Adrenal gland (tissue), 5 donors: ENCODE data around the gene OLIG2.

Experiments used
- POLR2A ChIP-seq, 2 donors: fragments of 450-650 bp; IDR thresholded peaks; one replicate each; pipeline ENCODE4 v1.6.1; 2017; ENCODE audit warnings: antibody characterized with exemption in 2 of 2, mild to moderate bottlenecking in 2 of 2, moderate library complexity in 1 of 2
- TF ChIP-seq, protein P1 (sequence below), 6 experiments: fragments of 450-650 bp in 4 of 6; fragments of 200-600 bp in 2 of 6; sonication (generic) in 1 of 6; IDR thresholded peaks; 1 replicate in 5 of 6; 2 replicates in 1 of 6; pipeline versions ENCODE4 v1.5.1 to v1.8.0; 2016 to 2021; ENCODE audit warnings: antibody characterized with exemption in 6 of 6, mild to moderate bottlenecking in 2 of 6, moderate library complexity in 1 of 6
- donor health status: DM: no; HTN: no; CAD: no.

DNA sequence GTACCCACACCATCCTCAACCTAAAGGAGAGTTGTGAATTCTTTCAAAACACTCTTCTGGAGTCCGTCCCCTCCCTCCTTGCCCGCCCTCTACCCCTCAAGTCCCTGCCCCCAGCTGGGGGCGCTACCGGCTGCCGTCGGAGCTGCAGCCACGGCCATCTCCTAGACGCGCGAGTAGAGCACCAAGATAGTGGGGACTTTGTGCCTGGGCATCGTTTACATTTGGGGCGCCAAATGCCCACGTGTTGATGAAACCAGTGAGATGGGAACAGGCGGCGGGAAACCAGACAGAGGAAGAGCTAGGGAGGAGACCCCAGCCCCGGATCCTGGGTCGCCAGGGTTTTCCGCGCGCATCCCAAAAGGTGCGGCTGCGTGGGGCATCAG lies 638 bp upstream of the OLIG2 start:
- TF ChIP-seq, protein P1, sequence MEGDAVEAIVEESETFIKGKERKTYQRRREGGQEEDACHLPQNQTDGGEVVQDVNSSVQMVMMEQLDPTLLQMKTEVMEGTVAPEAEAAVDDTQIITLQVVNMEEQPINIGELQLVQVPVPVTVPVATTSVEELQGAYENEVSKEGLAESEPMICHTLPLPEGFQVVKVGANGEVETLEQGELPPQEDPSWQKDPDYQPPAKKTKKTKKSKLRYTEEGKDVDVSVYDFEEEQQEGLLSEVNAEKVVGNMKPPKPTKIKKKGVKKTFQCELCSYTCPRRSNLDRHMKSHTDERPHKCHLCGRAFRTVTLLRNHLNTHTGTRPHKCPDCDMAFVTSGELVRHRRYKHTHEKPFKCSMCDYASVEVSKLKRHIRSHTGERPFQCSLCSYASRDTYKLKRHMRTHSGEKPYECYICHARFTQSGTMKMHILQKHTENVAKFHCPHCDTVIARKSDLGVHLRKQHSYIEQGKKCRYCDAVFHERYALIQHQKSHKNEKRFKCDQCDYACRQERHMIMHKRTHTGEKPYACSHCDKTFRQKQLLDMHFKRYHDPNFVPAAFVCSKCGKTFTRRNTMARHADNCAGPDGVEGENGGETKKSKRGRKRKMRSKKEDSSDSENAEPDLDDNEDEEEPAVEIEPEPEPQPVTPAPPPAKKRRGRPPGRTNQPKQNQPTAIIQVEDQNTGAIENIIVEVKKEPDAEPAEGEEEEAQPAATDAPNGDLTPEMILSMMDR (IDR thresholded peaks at IDR 0.05), result no peak
- TF ChIP-seq POLR2A (IDR thresholded peaks at IDR 0.05), result no peak
